UCSD-AML1 (cell line): ENCODE results near the gene NDUFA13.

Experiments
- DNase-seq: peaks from one replicate; lab custom pipeline; 2025; ENCODE audit not compliant: unreplicated experiment; lab: John Stamatoyannopoulos, UW

NDUFA13 gene

DNA sequence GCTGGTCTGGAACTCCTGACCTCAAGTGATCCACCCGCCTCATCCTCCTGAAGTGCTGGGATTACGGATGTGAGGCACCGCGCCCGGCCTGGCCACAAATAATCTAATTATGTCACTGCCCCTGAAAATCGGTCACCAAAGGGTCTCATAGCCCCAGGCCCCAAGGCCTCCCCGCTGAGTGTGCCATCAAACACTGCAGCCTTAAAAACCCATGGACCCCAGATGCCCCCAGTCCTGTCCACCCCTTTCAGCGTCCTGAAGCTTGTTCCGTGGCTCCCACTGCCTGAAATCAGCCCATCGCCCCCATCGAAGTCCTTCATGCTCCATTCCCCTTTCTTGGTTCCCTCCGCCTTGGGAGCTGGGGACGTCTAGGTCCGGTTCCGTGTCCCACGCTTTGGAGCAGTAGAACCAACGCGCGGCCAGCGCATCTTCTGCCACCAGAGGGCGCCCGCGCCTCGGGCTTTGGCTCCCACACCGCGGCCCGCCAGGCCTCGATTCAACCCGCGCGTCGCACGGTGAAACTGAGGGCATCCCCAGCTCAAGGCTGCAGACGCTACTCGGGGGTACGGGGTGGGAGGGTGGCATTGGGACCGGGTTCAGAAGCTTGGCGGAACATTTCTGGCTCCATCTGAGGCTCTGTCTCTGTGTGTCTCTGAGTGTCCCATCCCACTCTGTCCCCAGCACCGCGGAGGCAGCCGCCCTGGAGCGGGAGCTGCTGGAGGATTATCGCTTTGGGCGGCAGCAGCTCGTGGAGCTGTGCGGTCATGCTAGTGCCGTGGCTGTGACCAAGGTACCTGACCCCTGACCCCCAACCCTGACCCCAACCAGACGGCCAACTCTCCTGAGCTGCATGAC, 16.2 kb downstream of the NDUFA13 start:
- peak; percentile 48 for DNase-seq

DNA sequence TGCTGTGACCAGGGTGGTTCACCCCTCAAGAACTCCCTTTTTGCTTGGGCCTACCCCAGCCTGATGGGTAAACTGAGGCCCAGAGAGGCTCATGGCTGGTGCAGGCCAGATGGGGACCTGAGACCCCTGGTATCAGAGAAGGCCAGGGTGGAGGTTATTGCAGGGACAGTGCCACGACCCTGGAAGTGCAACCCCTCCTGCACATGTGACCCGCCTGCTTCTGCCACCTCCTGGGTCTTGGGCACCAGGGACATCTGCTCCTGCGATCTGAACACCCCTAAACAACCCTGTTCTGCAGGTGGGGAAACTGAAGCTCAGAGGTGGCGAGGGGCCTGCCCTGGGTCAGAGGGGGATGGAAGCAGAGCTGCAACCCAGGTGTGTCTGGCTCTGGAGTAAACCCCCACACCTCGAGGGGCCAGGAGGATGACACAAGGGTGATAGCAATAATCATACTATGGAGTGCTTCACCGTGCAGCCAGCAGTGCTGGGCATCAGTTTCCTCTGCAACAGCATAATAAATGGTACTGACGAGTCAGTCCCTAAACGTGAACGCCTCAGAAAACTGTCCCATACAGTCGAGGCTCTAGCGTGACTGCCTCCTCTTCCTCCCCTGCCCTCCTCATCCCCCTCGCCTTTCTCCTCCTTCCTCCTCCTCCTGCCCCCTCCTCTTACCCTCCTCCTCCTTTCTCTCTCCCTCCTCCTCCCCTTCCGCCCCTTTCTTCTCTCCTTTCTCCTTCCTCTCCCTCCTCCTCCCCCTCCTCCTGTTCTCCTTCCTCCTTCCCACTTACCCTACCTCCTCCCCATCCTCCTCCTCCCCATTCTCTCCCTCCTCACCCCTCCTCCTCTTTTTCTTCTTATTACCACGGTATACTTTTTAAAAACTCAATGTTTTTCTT, 17.0 kb downstream of the NDUFA13 start:
- no peak for DNase-seq

DNA sequence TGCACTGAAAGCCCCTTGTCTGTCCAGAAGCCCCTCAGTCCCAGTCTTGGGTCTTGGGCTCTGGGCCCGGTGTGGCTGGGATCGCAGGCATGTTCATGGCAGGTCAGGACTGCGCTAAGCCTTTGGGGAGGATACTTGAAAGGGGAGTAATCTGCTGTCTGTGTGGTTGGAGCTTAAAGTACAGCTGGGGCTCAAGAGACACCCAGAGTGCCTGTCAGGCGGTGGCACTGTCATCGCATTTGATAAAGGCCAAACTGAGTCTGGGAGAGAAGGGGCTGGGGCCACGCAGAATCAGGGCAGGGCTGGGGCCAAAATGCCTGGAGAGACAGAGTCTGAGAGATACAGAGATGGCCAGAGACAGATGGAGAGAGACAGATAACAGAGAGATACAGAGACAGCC, 17.8 kb downstream of the NDUFA13 start:
- no peak for DNase-seq

DNA sequence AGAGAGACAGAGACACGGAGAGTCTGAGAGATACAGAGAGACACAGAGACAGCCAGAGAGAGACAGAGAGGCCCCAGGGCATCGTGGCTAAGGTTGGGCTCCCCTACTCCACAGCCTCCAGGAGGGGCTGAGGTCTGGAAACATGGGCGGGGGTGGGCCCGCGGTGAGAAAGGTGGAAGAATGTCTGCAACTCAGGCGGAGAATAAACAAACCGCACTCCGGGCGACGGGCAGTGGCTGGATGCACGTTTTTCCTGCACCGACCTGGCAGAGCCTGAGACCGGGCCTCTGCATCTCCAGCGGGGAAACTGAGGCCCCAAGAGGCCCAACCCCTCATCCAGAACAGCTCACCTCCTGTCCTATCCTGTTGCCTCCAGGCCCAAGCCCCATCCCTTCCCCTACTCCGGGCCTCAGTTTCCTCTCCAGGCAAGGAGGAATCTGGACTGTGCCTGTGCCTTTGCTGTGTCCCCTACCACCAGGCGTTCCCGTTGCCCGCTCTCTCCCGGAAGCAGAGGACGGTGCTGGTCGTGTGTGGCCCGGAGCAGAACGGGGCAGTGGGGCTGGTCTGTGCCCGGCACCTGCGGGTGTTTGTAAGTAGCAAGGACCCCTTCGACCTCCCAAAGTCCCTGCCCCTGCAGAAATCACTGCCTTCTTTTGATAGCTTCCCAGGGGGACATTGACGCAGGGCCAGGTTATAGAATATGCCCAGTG, 18.7 kb downstream of the NDUFA13 start:
- DNase-seq = no peak

DNA sequence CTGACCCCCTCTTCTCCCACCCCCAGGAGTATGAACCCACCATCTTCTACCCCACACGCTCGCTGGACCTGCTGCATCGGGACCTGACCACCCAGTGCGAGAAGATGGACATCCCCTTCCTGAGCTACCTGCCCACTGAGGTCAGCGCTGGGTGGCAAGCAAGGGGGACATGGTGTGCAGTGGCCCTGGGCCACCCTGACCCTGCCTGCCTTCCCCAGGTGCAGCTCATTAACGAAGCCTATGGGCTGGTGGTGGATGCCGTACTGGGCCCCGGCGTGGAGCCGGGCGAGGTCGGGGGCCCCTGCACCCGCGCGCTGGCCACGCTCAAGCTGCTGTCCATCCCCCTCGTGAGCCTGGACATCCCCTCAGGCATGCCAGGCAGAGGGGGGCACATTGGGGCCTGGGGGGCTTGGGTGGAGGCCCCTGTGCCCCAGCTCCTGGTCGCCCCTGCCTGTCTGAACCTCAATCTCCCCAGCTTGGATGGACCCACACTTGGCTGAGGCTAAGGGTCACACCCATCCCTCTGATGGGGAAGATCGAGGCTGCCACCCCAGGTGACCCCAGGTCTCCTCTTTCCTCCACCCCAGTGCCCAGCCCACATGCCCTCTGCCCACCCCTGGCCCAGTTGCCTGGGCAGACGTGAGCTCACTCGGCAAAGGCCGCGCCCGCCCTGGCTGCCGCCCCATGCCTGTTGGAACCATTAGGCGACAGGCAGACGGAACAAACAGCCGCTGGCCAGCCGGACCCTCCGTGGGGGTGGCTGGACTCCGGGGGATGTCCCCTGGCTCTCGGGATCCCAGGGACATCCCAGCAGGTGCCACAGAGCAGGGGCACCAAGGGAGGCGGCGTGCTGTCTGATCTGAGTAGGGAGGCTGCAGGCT, 19.5 kb downstream of the NDUFA13 start:
- no peak for DNase-seq

DNA sequence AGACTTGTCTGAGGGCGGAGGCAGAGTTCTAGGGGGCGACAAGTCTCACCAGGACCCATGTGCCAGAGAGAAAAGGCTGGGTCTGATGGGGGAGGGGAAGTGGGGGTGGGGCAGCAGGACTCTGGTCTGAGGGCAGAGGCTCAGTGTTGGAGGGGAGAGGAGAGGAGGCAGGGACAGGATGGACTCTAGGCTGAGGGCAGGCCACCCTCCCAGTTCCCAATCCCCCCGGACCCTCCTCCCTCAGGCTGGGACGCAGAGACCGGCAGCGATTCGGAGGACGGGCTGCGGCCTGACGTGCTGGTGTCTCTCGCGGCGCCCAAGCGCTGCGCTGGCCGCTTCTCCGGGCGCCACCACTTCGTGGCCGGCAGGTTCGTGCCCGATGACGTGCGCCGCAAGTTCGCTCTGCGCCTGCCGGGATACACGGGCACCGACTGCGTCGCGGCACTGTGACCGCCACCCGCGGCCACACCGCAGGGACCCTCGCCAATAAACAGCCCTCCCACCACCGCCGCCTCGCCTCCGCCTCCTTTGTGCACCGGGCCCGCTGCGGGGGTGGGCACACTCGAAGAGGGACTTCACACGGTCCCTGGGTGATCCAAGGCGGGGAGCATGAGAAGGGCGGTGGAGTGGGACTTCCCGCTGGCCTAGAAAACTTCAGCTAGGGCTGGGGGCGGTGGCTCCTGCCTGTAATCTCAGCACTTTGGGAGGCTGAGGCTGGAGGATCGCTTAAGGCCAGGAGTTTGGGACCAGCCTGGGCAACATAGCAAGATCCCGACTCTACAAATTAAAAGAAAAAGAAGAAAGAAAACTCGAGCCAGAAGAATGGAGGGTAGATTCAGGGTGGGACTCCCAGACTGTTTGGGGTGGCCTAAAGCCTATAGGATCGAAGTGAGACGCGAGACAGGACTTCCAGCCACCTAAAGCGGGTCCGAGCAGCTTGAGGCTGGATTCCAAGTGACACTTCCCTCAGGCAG, 21.3 kb downstream of the NDUFA13 start:
- DNase-seq = no peak

DNA sequence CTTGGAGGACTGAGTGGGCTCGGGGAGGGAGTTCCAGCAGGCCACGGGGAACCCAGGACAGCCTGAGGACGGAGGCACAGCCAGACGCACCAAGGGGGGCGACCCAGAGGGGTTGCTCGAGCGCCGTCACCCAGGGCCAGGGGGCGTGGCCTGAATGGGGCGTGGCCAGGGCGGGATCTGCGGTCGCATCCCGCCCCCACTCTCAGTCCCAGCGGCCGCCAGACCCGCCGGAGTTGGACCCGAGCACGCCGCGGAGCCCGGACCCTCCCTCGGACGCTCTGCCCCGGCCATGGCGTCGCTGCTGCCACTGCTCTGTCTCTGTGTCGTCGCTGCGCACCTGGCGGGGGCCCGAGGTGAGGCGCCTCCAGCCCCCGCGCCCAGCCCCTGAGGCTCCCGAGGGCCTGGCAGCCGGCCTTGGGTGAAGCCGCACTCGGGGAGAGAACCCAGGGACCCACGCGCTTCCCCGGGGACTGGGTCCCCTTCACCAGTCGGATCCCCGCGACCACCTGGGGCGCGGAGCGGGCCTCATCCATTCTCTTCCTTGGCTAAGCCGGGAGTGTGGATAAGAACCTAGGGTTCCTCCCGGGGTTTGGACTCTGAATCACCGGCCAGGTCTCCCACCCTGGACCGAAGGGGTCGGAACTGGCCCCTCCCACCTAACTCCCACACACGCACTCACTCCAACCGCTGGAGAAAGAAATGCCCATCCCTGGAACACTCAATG, 22.2 kb downstream of the NDUFA13 start, which contains the start of gene CILP2:
CILP2 (plus strand) TSS at position 205 of the 724 bp plus-strand sequence; CDS start at position 290, 85 bp downstream.
- DNase-seq = no peak

DNA sequence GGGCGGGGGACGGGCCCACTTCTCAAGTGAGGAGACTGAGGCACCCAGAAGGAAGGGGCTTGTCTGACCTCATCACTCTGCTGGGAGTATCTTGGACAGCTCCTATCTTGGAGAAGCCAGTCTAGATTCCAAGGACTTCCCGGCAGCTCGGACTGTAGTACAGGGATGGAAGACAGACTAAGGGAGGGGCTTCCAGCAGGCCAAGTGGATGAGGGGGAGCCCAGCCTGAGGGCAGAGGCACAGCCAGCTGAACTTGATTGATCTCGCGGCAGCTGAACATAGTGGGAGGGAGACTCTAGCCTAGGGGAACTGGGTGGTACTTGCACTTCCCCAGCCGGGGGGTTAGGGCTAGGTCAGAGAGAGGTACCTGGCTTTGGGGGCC, 22.8 kb downstream of the NDUFA13 start:
- no peak for DNase-seq

DNA sequence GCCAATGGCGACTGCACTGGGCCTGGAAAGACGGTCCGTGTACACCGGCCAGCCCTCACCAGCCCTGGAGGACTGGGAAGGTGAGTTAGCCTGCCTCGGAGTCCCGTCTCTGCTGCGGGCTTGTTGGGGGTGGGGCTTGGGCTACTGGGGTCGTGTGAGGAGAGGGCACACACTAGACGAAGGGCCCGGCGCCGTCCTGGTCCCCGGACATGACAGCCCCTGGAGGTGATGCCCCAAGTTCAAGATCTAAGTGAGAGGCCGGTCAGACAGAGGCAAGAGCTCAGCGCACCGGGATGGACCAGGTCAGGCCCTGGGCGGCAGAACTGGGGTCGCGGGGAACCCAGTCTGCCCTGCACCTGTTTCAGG, 23.7 kb downstream of the NDUFA13 start:
- no peak for DNase-seq

DNA sequence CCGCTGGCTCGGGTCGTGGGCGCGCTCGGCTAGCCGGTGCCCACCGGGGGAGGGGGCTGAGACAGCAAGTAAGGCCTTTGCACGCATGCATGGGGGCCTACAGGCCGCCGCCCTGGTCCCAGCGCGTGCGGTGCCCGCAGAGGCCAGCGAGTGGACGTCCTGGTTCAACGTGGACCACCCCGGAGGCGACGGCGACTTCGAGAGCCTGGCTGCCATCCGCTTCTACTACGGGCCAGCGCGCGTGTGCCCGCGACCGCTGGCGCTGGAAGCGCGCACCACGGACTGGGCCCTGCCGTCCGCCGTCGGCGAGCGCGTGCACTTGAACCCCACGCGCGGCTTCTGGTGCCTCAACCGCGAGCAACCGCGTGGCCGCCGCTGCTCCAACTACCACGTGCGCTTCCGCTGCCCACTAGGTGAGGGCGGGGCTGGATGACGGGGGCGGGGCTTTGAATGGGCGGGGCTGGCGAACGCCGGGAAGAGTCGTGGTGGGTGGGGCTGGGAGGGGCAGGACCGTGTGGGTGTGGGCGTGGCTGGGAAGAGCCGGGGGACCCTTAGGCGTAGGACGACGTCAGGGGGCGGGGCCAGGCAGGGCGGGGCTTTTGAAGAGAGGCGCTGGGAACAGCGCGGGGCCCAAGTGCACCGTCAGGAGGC, 24.2 kb downstream of the NDUFA13 start:
- DNase-seq = no peak

DNA sequence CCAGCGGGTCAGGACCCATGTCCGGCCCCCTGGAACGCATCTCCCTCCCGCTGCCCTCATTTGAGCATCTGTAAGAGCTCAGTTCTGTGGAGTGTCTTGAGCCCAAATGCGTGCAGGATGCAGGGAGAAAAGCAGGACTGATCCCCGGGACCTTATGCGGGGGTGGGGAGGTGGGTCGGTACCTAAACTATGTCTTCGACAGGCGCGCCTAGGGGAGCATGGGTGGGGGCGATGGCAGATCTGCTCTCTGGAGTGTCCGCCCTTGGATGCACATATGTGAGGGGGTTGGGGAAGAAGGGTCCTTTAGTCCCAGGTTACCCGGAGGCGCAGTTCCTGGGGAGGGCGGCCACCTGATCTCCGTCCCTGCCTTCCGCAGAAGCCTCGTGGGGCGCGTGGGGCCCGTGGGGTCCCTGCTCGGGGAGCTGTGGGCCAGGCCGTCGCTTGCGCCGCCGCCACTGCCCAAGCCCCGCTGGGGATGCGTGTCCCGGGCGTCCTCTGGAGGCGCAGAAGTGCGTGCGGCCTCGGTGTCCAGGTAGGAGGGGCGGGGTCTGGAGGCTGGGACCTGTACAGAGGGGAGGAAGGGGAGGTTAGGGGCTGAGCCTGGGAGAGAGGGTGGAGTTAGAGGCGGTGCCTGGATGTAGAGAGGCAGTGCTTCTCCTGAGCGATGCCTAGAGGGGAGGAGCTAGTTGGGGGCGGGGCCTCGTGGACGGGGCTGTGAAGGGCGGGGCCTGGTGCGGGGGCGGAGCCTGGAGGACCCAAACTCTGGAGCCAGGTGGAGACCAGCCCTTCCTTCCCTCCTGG, 24.9 kb downstream of the NDUFA13 start:
- no peak for DNase-seq

DNA sequence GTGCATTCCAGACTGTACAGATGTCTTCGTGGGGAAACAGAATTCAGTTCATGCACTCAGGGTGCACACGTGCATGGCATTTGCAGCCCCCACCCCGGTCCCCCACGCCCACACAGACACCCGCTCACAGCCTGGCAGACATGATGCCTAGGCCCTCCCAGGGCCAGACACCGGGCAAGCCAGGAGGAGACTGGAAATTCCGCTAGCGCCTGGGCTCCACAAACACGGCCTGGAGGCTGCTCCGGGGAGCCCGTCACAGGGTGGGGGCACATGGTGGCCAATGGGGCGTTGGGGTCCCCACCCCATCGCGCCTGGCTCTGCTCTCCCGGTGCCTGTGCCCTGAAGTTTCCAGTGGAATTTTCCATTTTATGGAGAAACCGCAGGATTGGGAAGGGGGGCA, 25.6 kb downstream of the NDUFA13 start:
- DNase-seq = no peak

DNA sequence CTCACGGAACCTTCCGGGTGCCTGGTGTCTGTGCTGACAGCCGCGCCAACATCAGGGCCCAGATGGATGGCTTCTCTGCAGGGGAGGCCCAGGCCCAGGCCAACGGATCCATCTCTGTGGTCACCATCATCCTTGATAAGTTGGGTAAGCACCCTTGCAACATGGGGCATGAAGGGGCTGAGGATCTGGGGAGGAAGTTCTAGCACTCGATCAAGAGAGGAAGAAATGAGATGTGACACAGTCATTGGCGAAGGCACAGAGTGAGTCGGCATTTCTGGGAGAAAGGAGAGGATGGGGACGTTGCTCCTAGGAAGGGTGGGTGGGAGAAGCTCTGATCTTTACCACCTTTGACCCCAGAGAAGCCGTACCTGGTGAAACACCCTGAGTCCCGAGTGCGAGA, 26.5 kb downstream of the NDUFA13 start:
- DNase-seq = peak; percentile 19

DNA sequence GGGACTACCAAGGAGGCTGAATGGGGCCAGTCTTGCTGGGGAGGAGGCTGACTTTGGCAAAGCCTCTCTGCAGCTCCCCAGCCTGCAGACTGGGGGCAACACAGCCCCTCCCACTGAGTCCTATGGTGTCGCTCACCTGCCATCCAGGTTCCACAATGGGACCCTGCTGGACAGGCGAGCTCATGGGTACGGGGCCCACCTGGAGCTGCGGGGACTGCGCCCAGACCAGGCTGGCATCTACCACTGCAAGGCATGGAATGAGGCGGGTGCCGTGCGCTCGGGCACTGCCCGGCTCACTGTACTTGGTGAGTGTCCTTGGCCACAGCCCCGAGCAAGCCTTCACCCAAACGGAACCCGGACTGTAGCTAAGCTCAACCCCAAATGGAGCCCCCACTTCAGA, 27.1 kb downstream of the NDUFA13 start:
- DNase-seq = no peak

DNA sequence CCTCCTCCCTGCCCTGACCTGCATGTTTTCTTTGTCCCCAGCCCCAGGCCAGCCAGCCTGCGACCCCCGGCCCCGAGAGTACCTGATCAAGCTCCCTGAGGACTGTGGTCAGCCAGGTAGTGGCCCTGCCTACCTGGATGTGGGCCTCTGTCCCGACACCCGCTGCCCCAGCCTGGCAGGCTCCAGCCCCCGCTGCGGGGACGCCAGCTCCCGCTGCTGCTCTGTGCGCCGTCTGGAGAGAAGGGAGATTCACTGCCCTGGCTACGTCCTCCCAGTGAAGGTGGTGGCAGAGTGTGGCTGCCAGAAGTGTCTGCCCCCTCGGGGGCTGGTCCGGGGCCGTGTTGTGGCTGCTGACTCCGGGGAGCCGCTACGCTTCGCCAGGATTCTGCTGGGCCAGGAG, 27.6 kb downstream of the NDUFA13 start:
- DNase-seq = no peak

DNA sequence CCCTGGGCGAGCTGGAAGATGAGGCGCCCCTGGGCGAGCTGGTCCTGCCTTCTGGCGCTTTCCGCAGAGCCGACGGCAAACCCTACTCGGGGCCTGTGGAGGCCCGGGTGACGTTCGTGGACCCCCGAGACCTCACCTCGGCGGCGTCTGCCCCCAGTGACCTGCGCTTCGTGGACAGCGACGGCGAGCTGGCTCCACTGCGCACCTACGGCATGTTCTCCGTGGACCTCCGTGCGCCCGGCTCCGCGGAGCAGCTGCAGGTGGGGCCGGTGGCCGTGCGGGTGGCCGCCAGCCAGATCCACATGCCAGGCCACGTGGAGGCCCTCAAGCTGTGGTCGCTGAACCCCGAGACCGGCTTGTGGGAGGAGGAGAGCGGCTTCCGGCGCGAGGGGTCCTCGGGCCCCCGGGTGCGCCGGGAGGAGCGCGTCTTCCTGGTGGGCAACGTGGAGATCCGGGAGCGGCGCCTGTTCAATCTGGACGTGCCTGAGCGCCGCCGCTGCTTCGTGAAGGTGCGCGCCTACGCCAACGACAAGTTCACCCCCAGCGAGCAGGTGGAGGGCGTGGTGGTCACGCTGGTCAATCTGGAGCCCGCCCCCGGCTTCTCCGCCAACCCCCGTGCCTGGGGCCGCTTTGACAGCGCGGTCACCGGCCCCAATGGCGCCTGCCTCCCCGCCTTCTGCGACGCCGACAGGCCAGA, 28.4 kb downstream of the NDUFA13 start:
- no peak for DNase-seq
